Muscle layer of duodenum (tissue), 2 donors: ENCODE results near the gene CPNE6.

Experiments
- H3K27ac ChIP-seq: one replicate; pipeline ENCODE4 v1.7.0; 2013; ENCODE audit warnings: mild to moderate bottlenecking, low read length
- H3K27me3 ChIP-seq: one replicate; pipeline ENCODE4 v1.7.0; 2013; ENCODE audit warnings: low read depth, mild to moderate bottlenecking, control low read depth, low read length
- H3K36me3 ChIP-seq, 2 donors: one replicate each; pipeline ENCODE4 v1.7.0; 2013; ENCODE audit warnings: low read length in 2 of 2, control low read depth in 1 of 2, mild to moderate bottlenecking in 1 of 2; ENCODE audit not compliant: insufficient read depth in 2 of 2, control insufficient read depth in 1 of 2
- H3K4me1 ChIP-seq, 2 donors: one replicate each; pipeline ENCODE4 v1.7.0; 2013; ENCODE audit warnings: low read length in 2 of 2, mild to moderate bottlenecking in 2 of 2, control low read depth in 1 of 2, moderate library complexity in 1 of 2; ENCODE audit not compliant: insufficient read depth in 2 of 2, control insufficient read depth in 1 of 2
- H3K4me3 ChIP-seq, 2 donors: one replicate each; pipeline ENCODE4 v1.7.0; 2013; ENCODE audit warnings: low read length in 2 of 2, low read depth in 1 of 2, mild to moderate bottlenecking in 1 of 2
- H3K9me3 ChIP-seq, 2 donors: one replicate each; pipeline ENCODE4 v1.7.0; 2013; ENCODE audit warnings: low read length in 2 of 2, control low read depth in 1 of 2, mild to moderate bottlenecking in 1 of 2; ENCODE audit not compliant: control insufficient read depth in 1 of 2
- donor health status: healthy.

The CPNE6 gene

GRCh38 chr14:24093901-24094840 is 22.8 kb downstream of the CPNE6 start, which contains the start of gene PCK2:
Gene PCK2, plus strand, starts transcription at chr14:24094311. Its CDS starts 95 bp downstream, at chr14:24094406.
- Histone ChIP-seq H3K9me3 (no peaks in the 10 kb centered on the region), H3K27ac (peak within 1 kb of the TSS; percentile 94), H3K4me3 (peak within 1 kb of the TSS; percentile 75 to 86), H3K36me3 (peaks cover 0 to 7% of the 10 kb centered on the region in 2 donors), H3K27me3 (no peaks in the 10 kb centered on the region), H3K4me1 (peaks cover 6 to 9% of the 10 kb centered on the region in 2 donors)

GRCh38 chr14:24094841-24095270 is 23.5 kb downstream of the CPNE6 start:
- Histone ChIP-seq H3K27me3 (no peaks in the 10 kb centered on the region), H3K9me3 (no peaks in the 10 kb centered on the region), H3K4me3 (peak overlapping the region; percentile 75 to 86), H3K27ac (peak overlapping the region; percentile 94), H3K36me3 (peaks cover 0 to 7% of the 10 kb centered on the region in 2 donors), H3K4me1 (peaks cover 6 to 9% of the 10 kb centered on the region in 2 donors)

GRCh38 chr14:24095271-24096068 is 24.1 kb downstream of the CPNE6 start:
- Histone ChIP-seq H3K27me3 (no peaks in the 10 kb centered on the region), H3K9me3 (no peaks in the 10 kb centered on the region), H3K4me1 (peaks cover 6 to 9% of the 10 kb centered on the region in 2 donors), H3K4me3 (peak overlapping the region; percentile 75 to 86), H3K36me3 (peaks cover 0 to 12% of the 10 kb centered on the region in 2 donors), H3K27ac (peak overlapping the region; percentile 94)

- Histone ChIP-seq H3K27ac (no peak overlapping the region), H3K27me3 (no peaks in the 10 kb centered on the region)
Measured at GRCh38 chr14:24096545-24097181, 25.3 kb downstream of the CPNE6 start.

GRCh38 chr14:24098229-24098926 is 27.0 kb downstream of the CPNE6 start:
- H3K4me1 ChIP-seq = peaks cover 6 to 9% of the 10 kb centered on the region in 2 donors
- no peaks in the 10 kb centered on the region for H3K9me3 ChIP-seq
- no peak overlapping the region for H3K4me3 ChIP-seq
- H3K27me3 ChIP-seq = no peaks in the 10 kb centered on the region
- no peak overlapping the region for H3K27ac ChIP-seq
- peaks cover 4 to 34% of the 10 kb centered on the region in 2 donors for H3K36me3 ChIP-seq

More at GRCh38 chr14:24096545-24097181, 25.3 kb downstream of the CPNE6 start:
- no peak overlapping the region for H3K4me3 ChIP-seq
- H3K4me1 ChIP-seq = peaks cover 6 to 9% of the 10 kb centered on the region in 2 donors
- no peaks in the 10 kb centered on the region for H3K9me3 ChIP-seq
- H3K36me3 ChIP-seq = peaks cover 4 to 22% of the 10 kb centered on the region in 2 donors

GRCh38 chr14:24098927-24099813 is 27.8 kb downstream of the CPNE6 start:
- Histone ChIP-seq H3K27me3 (no peaks in the 10 kb centered on the region), H3K9me3 (no peaks in the 10 kb centered on the region), H3K36me3 (peaks cover 10 to 37% of the 10 kb centered on the region in 2 donors), H3K4me1 (peaks cover 3 to 9% of the 10 kb centered on the region in 2 donors), H3K4me3 (no peak overlapping the region), H3K27ac (no peak overlapping the region)

GRCh38 chr14:24100197-24100981 is 29.0 kb downstream of the CPNE6 start:
- no peaks in the 10 kb centered on the region for H3K27me3 ChIP-seq
- H3K4me3 ChIP-seq = no peak overlapping the region
- peaks cover 10 to 37% of the 10 kb centered on the region in 2 donors for H3K36me3 ChIP-seq
- no peak overlapping the region for H3K27ac ChIP-seq
- peaks cover 2% of the 10 kb centered on the region in 2 donors for H3K4me1 ChIP-seq
- H3K9me3 ChIP-seq = no peaks in the 10 kb centered on the region

- Histone ChIP-seq H3K27ac (no peak overlapping the region), H3K4me3 (no peak overlapping the region), H3K27me3 (no peaks in the 10 kb centered on the region), H3K36me3 (peaks cover 10 to 37% of the 10 kb centered on the region in 2 donors), H3K9me3 (no peaks in the 10 kb centered on the region), H3K4me1 (no peaks in the 10 kb centered on the region)
Measured at GRCh38 chr14:24100982-24101494, 29.7 kb downstream of the CPNE6 start.

- Histone ChIP-seq H3K4me3 (no peak overlapping the region), H3K9me3 (no peaks in the 10 kb centered on the region), H3K27me3 (no peaks in the 10 kb centered on the region), H3K36me3 (peaks cover 10 to 37% of the 10 kb centered on the region in 2 donors), H3K27ac (no peak overlapping the region), H3K4me1 (no peaks in the 10 kb centered on the region)
Measured at GRCh38 chr14:24102357-24103048, 31.1 kb downstream of the CPNE6 start.
